ENCODE measurements around the gene LDLRAP1.

- TF ChIP-seq POLR2AphosphoS5 (IDR thresholded peaks at IDR 0.05) (no peak), CTCF (IDR thresholded peaks at IDR 0.05) (no peak), POLR2A (IDR thresholded peaks at IDR 0.05) (no peak)
Measured at GRCh38 chr1:25618433-25618808, 75.0 kb downstream of the LDLRAP1 start.

Measured in prostate gland (tissue), 2 donors.